HCT116 (cell line): Measurements from ENCODE around the gene ADGRA3. TPM values are rescaled to one million over a fixed set of nuclear protein-coding genes. Genes with fewer than 3 reads are reported as not detected.

Experiments used
- ATAC-seq: fragments of 200-7000 bp; cut with Tn5 transposase; 2 replicates; pipeline ENCODE4 v1.9.1; 2020; ENCODE audit warnings: mild to moderate bottlenecking, moderate library complexity
- BruUV-seq: library from RNA; stranded (reverse); fragments of 400-500 nt; replicated peaks from 2 replicates; lab custom pipeline; 2021; lab: Mats Ljungman, UMichigan
- CTCF ChIA-PET: fragments of 300-600 bp; sonication (Branson Sonifier 250); formaldehyde crosslinking; loops from one replicate; lab custom pipeline; 2021; ENCODE audit warnings: antibody characterized with exemption; lab: Charles Lee
- POLR2A ChIA-PET: fragments of 300-600, 350-600 bp; sonication (Branson Sonifier 250); formaldehyde crosslinking; loops from one replicate; lab custom pipeline; 2021; ENCODE audit warnings: antibody characterized with exemption; lab: Charles Lee
- RAD21 ChIA-PET, 2 experiments: fragments of 300-600 bp; sonication (Branson Sonifier 250); formaldehyde crosslinking; loops; one replicate each; lab custom pipeline; 2023; ENCODE audit warnings: low total read pairs in 2 of 2; ENCODE audit not compliant: uncharacterized antibody in 2 of 2, unreplicated experiment in 2 of 2, low non-redundant PET in 1 of 2; lab: Charles Lee
- DNase-seq: peaks from one replicate; pipeline ENCODE4 v3.0.0-alpha.2; 2010; ENCODE audit warnings: low read depth, low spot score
- H2AFZ ChIP-seq: fragments of 200-600 bp; shearing (Covaris generic), sonication (generic); 2 replicates; pipeline ENCODE4 v1.6.1; 2017; ENCODE audit warnings: low read depth, mixed run types, mixed read lengths, antibody characterized with exemption, low read length; ENCODE audit not compliant: poor library complexity, severe bottlenecking
- H3K27ac ChIP-seq: 2 replicates; pipeline ENCODE4 v1.5.1; 2012; ENCODE audit warnings: low read depth, low read length
- H3K27me3 ChIP-seq: fragments of 200-600 bp; sonication (generic); 2 replicates; pipeline ENCODE4 v1.6.1; 2016; ENCODE audit warnings: mixed run types, low read length, mixed read lengths; ENCODE audit not compliant: insufficient read depth
- H3K36me3 ChIP-seq, 2 experiments: fragments of 200-500 bp in 1 of 2; fragments of 200-600 bp in 1 of 2; sonication (Bioruptor generic) in 1 of 2; sonication (generic) in 1 of 2; 2 replicates each; pipeline versions ENCODE4 v1.5.1 to v1.6.1; 2014 to 2016; ENCODE audit warnings: low read length in 2 of 2, inconsistent platforms in 1 of 2, mixed read lengths in 1 of 2, mixed run types in 1 of 2; ENCODE audit not compliant: insufficient read depth in 2 of 2, control insufficient read depth in 1 of 2
- H3K4me1 ChIP-seq, 2 experiments: fragments of 200-600 bp in 1 of 2; sonication (generic) in 1 of 2; 2 replicates each; pipeline versions ENCODE4 v1.5.1 to v1.6.1; 2012 to 2017; ENCODE audit warnings: low read length in 2 of 2, inconsistent platforms in 1 of 2, mild to moderate bottlenecking in 1 of 2, mixed read lengths in 1 of 2, mixed run types in 1 of 2, moderate library complexity in 1 of 2; ENCODE audit not compliant: insufficient read depth in 2 of 2, control insufficient read depth in 1 of 2
- H3K4me2 ChIP-seq: fragments of 200-600 bp; sonication (generic); 2 replicates; pipeline ENCODE4 v1.6.1; 2017; ENCODE audit warnings: mixed run types, low read length, mixed read lengths
- H3K4me3 ChIP-seq, 2 experiments: fragments of 200-600 bp in 1 of 2; sonication (generic) in 1 of 2; replicated peaks in 1 of 2; 2 replicates each; pipeline ENCODE4 v1.5.1; 2011 to 2016; ENCODE audit warnings: low read length in 2 of 2, control low read depth in 1 of 2, low read depth in 1 of 2, mild to moderate bottlenecking in 1 of 2, mixed read lengths in 1 of 2, mixed run types in 1 of 2
- H3K79me2 ChIP-seq: fragments of 200-600 bp; sonication (generic); 2 replicates; pipeline ENCODE4 v1.6.1; 2017; ENCODE audit warnings: mild to moderate bottlenecking, mixed run types, low read length, moderate library complexity, mixed read lengths; ENCODE audit not compliant: insufficient read depth
- H3K9ac ChIP-seq: fragments of 200-600 bp; sonication (generic); 2 replicates; pipeline ENCODE4 v1.6.1; 2016; ENCODE audit warnings: low read length, mixed read lengths
- H3K9me2 ChIP-seq: fragments of 200-600 bp; sonication (generic), shearing (Covaris generic); 2 replicates; pipeline ENCODE4 v1.6.1; 2017; ENCODE audit warnings: mixed run types, mild to moderate bottlenecking, moderate library complexity; ENCODE audit not compliant: insufficient read depth
- H3K9me3 ChIP-seq, 2 experiments: fragments of 200-500 bp in 1 of 2; fragments of 200-600 bp in 1 of 2; sonication (Bioruptor generic) in 1 of 2; sonication (generic) in 1 of 2; 2 replicates each; pipeline ENCODE4 v1.6.1; 2014 to 2017; ENCODE audit warnings: low read length in 2 of 2, mixed read lengths in 2 of 2, inconsistent platforms in 1 of 2, low read depth in 1 of 2, mild to moderate bottlenecking in 1 of 2, mixed run types in 1 of 2, moderate library complexity in 1 of 2; ENCODE audit not compliant: control insufficient read depth in 1 of 2, insufficient read depth in 1 of 2
- H4K20me1 ChIP-seq: fragments of 200-600 bp; sonication (generic), shearing (Covaris generic); 2 replicates; pipeline ENCODE4 v1.6.1; 2017; ENCODE audit warnings: mixed run types, mild to moderate bottlenecking, moderate library complexity; ENCODE audit not compliant: insufficient read depth
- CBX3 ChIP-seq: IDR thresholded peaks from 2 replicates; pipeline ENCODE4 v1.6.1; 2012; ENCODE audit warnings: low read depth
- CEBPB ChIP-seq: IDR thresholded peaks from 2 replicates; pipeline ENCODE4 v1.6.1; 2012; ENCODE audit warnings: low read depth
- EGR1 ChIP-seq: IDR thresholded peaks from 2 replicates; pipeline ENCODE4 v1.6.1; 2012; ENCODE audit warnings: low read depth
- ELF1 ChIP-seq: IDR thresholded peaks from 2 replicates; pipeline ENCODE4 v1.6.1; 2012; ENCODE audit warnings: low read depth, borderline replicate concordance
- EZH2phosphoT487 ChIP-seq: fragments of 200-600 bp; IDR thresholded peaks from 2 replicates; pipeline ENCODE4 v1.6.1; 2018; ENCODE audit warnings: antibody characterized with exemption, borderline replicate concordance
- POLR2A ChIP-seq: IDR thresholded peaks from 2 replicates; pipeline ENCODE4 v1.7.0; 2011; ENCODE audit warnings: borderline replicate concordance; ENCODE audit not compliant: insufficient read depth, insufficient read length; ENCODE audit errors: extremely low read depth
- POLR2AphosphoS5 ChIP-seq: IDR thresholded peaks from 2 replicates; pipeline ENCODE4 v1.6.1; 2011; ENCODE audit warnings: mild to moderate bottlenecking, low read depth, low read length, moderate library complexity
- SIN3A ChIP-seq: IDR thresholded peaks from 2 replicates; pipeline ENCODE4 v1.6.1; 2012; ENCODE audit warnings: low read depth
- SP1 ChIP-seq: IDR thresholded peaks from 2 replicates; pipeline ENCODE4 v1.6.1; 2012; ENCODE audit warnings: low read depth
- SRF ChIP-seq: IDR thresholded peaks from 2 replicates; pipeline ENCODE4 v1.6.1; 2012; ENCODE audit warnings: low read depth
- TCF7L2 ChIP-seq: IDR thresholded peaks from 2 replicates; pipeline ENCODE4 v1.7.0; 2011; ENCODE audit warnings: borderline replicate concordance, inconsistent platforms; ENCODE audit not compliant: insufficient read depth, insufficient read length; ENCODE audit errors: extremely low read depth
- YY1 ChIP-seq: IDR thresholded peaks from 2 replicates; pipeline ENCODE4 v1.6.1; 2011; ENCODE audit warnings: low read length, low read depth, moderate library complexity, mild to moderate bottlenecking; ENCODE audit not compliant: insufficient replicate concordance; ENCODE audit errors: extremely low read depth
- ZFX ChIP-seq: fragments of 450-650 bp; IDR thresholded peaks from 2 replicates; pipeline ENCODE4 v1.6.1; 2017
- ZNF274 ChIP-seq: fragments of 200-500 bp; sonication (Bioruptor generic); IDR thresholded peaks from 2 replicates; pipeline ENCODE4 v1.6.1; 2014; ENCODE audit warnings: mild to moderate bottlenecking, low read depth, low read length, inconsistent platforms
- intact Hi-C: fragments of 100-400 bp; cut with micrococcal nuclease; formaldehyde crosslinking; loops from 2 replicates; pipeline ENCODE4 v1.10.0; 2022
- total RNA-seq: library from RNA; stranded (reverse); gene quantifications from one replicate; pipeline ENCODE4 v1.2.1, GENCODE V29; 2021; ENCODE audit not compliant: unreplicated experiment
- TF ChIP-seq, protein P1 (sequence below): IDR thresholded peaks from 2 replicates; pipeline ENCODE4 v1.6.1; 2012; ENCODE audit warnings: low read depth
- TF ChIP-seq, protein P2 (sequence below): IDR thresholded peaks from 2 replicates; pipeline ENCODE4 v1.6.1; 2012
- TF ChIP-seq, protein P3 (sequence below): IDR thresholded peaks from 2 replicates; pipeline ENCODE4 v1.6.1; 2012
- TF ChIP-seq, protein P4 (sequence below): IDR thresholded peaks from 2 replicates; pipeline ENCODE4 v1.6.1; 2011; ENCODE audit warnings: mild to moderate bottlenecking, low read length, moderate library complexity; ENCODE audit not compliant: insufficient replicate concordance; ENCODE audit errors: extremely low read depth

The ADGRA3 gene
- total RNA-seq, 1 experiment from 2014 or later: 43.0 TPM

DNA sequence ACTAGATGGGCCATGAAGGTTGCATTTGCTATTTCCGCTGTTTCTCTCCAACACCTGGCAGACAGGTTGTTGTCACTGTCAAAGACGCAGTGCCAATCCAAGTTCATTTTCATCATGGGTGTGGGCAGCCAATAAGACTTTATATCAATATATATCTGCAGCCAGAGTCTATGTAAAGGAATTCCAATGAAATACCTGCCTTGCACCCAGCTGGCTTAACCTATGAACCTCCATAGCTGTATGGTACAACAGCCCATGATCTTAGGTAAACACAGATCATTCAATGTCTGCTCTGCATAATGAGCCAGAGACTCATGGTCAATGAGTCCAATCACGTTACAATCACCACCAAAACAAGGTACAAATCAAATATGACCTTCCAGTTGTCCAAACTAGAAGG is 37.7 kb upstream of the ADGRA3 start:
- Histone ChIP-seq H3K27ac (no peak overlapping the region), H3K9me3 (no peaks in the 10 kb centered on the region), H2AFZ (no peak overlapping the region), H3K79me2 (no peaks in the 10 kb centered on the region), H3K27me3 (no peaks in the 10 kb centered on the region), H3K4me2 (no peak overlapping the region), H3K9me2 (no peaks in the 10 kb centered on the region), H3K4me3 (no peak overlapping the region), H3K36me3 (no peaks in the 10 kb centered on the region), H3K9ac (no peak overlapping the region), H4K20me1 (no peaks in the 10 kb centered on the region), H3K4me1 (no peaks in the 10 kb centered on the region)
- ATAC-seq (no peak), DNase-seq (no peak)
- no TSS peak for BruUV-seq
- ChIA-PET RAD21 (no interaction called here), CTCF (no interaction called here), POLR2A (no interaction called here)
- TF ChIP-seq SRF (no peak), POLR2AphosphoS5 (no peak), POLR2A (no peak), ZNF274 (no peak), YY1 (no peak), SP1 (no peak), EGR1 (no peak), CEBPB (no peak), CBX3 (no peak), ELF1 (no peak), SIN3A (no peak), ZFX (no peak), TCF7L2 (no peak), EZH2phosphoT487 (no peak)
- TF ChIP-seq, protein P1, sequence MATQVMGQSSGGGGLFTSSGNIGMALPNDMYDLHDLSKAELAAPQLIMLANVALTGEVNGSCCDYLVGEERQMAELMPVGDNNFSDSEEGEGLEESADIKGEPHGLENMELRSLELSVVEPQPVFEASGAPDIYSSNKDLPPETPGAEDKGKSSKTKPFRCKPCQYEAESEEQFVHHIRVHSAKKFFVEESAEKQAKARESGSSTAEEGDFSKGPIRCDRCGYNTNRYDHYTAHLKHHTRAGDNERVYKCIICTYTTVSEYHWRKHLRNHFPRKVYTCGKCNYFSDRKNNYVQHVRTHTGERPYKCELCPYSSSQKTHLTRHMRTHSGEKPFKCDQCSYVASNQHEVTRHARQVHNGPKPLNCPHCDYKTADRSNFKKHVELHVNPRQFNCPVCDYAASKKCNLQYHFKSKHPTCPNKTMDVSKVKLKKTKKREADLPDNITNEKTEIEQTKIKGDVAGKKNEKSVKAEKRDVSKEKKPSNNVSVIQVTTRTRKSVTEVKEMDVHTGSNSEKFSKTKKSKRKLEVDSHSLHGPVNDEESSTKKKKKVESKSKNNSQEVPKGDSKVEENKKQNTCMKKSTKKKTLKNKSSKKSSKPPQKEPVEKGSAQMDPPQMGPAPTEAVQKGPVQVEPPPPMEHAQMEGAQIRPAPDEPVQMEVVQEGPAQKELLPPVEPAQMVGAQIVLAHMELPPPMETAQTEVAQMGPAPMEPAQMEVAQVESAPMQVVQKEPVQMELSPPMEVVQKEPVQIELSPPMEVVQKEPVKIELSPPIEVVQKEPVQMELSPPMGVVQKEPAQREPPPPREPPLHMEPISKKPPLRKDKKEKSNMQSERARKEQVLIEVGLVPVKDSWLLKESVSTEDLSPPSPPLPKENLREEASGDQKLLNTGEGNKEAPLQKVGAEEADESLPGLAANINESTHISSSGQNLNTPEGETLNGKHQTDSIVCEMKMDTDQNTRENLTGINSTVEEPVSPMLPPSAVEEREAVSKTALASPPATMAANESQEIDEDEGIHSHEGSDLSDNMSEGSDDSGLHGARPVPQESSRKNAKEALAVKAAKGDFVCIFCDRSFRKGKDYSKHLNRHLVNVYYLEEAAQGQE: no peak
- TF ChIP-seq, protein P2, sequence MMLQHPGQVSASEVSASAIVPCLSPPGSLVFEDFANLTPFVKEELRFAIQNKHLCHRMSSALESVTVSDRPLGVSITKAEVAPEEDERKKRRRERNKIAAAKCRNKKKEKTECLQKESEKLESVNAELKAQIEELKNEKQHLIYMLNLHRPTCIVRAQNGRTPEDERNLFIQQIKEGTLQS: no peak
- TF ChIP-seq, protein P3, sequence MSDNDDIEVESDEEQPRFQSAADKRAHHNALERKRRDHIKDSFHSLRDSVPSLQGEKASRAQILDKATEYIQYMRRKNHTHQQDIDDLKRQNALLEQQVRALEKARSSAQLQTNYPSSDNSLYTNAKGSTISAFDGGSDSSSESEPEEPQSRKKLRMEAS: no peak
- TF ChIP-seq, protein P4, sequence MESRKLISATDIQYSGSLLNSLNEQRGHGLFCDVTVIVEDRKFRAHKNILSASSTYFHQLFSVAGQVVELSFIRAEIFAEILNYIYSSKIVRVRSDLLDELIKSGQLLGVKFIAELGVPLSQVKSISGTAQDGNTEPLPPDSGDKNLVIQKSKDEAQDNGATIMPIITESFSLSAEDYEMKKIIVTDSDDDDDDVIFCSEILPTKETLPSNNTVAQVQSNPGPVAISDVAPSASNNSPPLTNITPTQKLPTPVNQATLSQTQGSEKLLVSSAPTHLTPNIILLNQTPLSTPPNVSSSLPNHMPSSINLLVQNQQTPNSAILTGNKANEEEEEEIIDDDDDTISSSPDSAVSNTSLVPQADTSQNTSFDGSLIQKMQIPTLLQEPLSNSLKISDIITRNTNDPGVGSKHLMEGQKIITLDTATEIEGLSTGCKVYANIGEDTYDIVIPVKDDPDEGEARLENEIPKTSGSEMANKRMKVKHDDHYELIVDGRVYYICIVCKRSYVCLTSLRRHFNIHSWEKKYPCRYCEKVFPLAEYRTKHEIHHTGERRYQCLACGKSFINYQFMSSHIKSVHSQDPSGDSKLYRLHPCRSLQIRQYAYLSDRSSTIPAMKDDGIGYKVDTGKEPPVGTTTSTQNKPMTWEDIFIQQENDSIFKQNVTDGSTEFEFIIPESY: no peak
- intact Hi-C loops: no loop called here
